Measurements from ENCODE around the gene SNAI1. TPM values are rescaled to one million over a fixed set of nuclear protein-coding genes. Genes with fewer than 3 reads are reported as not detected.
A peak's percentile ranks its signal among the peaks of the same experiment; 100 is the strongest.

The SNAI1 gene
- total RNA-seq = under 1 TPM; 0.40 to 0.75 TPM

GRCh38 chr20:49982346-49983122, at the start of gene SNAI1:
SNAI1 (plus strand) TSS chr20:49982980; CDS start chr20:49983060, 80 bp downstream.
- DNase-seq (peak; percentile 84), ATAC-seq (ENCODE audit: low read depth) (peak; percentile 89)
- H3K27me3 Mint-ChIP-seq = peaks cover 13% of the 10 kb centered on the region
- H3K9me3 Mint-ChIP-seq = no peaks in the 10 kb centered on the region
- H3K36me3 Mint-ChIP-seq = no peaks in the 10 kb centered on the region
- POLR2A ChIA-PET = interaction anchor here (1.3 kb wide), 1 partner anchor 89 kb away, joined by 11 read pairs; no protein-coding TSS in a partner anchor
- peak within 1 kb of the TSS; percentile 63 for H3K4me3 Mint-ChIP-seq
- H3K27ac Mint-ChIP-seq = peak within 1 kb of the TSS; percentile 25
- H3K4me1 Mint-ChIP-seq = peaks cover 21% of the 10 kb centered on the region

GRCh38 chr20:49935746-49936152, 47.0 kb upstream of the SNAI1 start:
- Mint-ChIP-seq H3K27ac (peak overlapping the region; percentile 71), H3K4me3 (peak overlapping the region; percentile 95), H3K36me3 (peaks cover 7% of the 10 kb centered on the region), H3K4me1 (peaks cover 26% of the 10 kb centered on the region), H3K27me3 (no peaks in the 10 kb centered on the region), H3K9me3 (no peaks in the 10 kb centered on the region)
- POLR2A ChIA-PET = interaction anchor here (0.6 to 4.0 kb wide), 5 partner anchors 15 to 63 kb away, joined by 3 to 32 read pairs (median 4); partner anchors contain the start of gene SPATA2
- no peak for ATAC-seq (ENCODE audit: low read depth)
- DNase-seq = no peak

GRCh38 chr20:49936153-49937026, 46.4 kb upstream of the SNAI1 start, which contains the start of gene RNF114:
RNF114 (plus strand) TSS chr20:49936397; CDS start chr20:49936413, 16 bp downstream.
- Mint-ChIP-seq H3K4me1 (peaks cover 26% of the 10 kb centered on the region), H3K27me3 (no peaks in the 10 kb centered on the region), H3K4me3 (peak within 1 kb of the TSS; percentile 95), H3K9me3 (no peaks in the 10 kb centered on the region), H3K36me3 (peaks cover 7% of the 10 kb centered on the region), H3K27ac (peak within 1 kb of the TSS; percentile 94)
- POLR2A ChIA-PET = interaction anchor here (0.6 to 4.0 kb wide), 8 partner anchors 16 to 1844 kb away, joined by 3 to 32 read pairs (median 4); partner anchors contain the start of gene SPATA2
- DNase-seq = peak; percentile 93
- ATAC-seq (ENCODE audit: low read depth) = peak; percentile 83

GRCh38 chr20:49937027-49937929, 45.5 kb upstream of the SNAI1 start:
- Mint-ChIP-seq H3K27me3 (no peaks in the 10 kb centered on the region), H3K36me3 (peaks cover 9% of the 10 kb centered on the region), H3K4me1 (peaks cover 26% of the 10 kb centered on the region), H3K4me3 (peak overlapping the region; percentile 95), H3K27ac (peak overlapping the region; percentile 94), H3K9me3 (no peaks in the 10 kb centered on the region)
- POLR2A ChIA-PET = interaction anchor here (0.6 to 4.0 kb wide), 4 partner anchors 21 to 1845 kb away, joined by 3 to 32 read pairs (median 4); partner anchors contain the start of gene SPATA2
- peak; percentile 13 for ATAC-seq (ENCODE audit: low read depth)
- DNase-seq = no peak

GRCh38 chr20:49938173-49939163, 44.3 kb upstream of the SNAI1 start:
- no peak for DNase-seq
- POLR2A ChIA-PET = interaction anchor here (0.6 to 4.0 kb wide), 3 partner anchors 23 to 289 kb away, joined by 3 to 32 read pairs (median 3); partner anchors contain the start of gene SPATA2
- Mint-ChIP-seq H3K9me3 (no peaks in the 10 kb centered on the region), H3K4me3 (peak overlapping the region; percentile 95), H3K36me3 (peaks cover 11% of the 10 kb centered on the region), H3K27me3 (no peaks in the 10 kb centered on the region), H3K4me1 (peaks cover 26% of the 10 kb centered on the region), H3K27ac (peak overlapping the region; percentile 47)
- ATAC-seq (ENCODE audit: low read depth) = no peak

GRCh38 chr20:49941456-49941855, 41.3 kb upstream of the SNAI1 start:
- no peaks in the 10 kb centered on the region for H3K9me3 Mint-ChIP-seq
- H3K4me1 Mint-ChIP-seq = peaks cover 26% of the 10 kb centered on the region
- peaks cover 17% of the 10 kb centered on the region for H3K36me3 Mint-ChIP-seq
- POLR2A ChIA-PET = interaction anchor here (0.9 kb wide), 1 partner anchor 10 kb away, joined by 4 read pairs; no protein-coding TSS in a partner anchor
- H3K27ac Mint-ChIP-seq = peak overlapping the region; percentile 30
- ATAC-seq (ENCODE audit: low read depth) = no peak
- no peaks in the 10 kb centered on the region for H3K27me3 Mint-ChIP-seq
- no peak overlapping the region for H3K4me3 Mint-ChIP-seq
- DNase-seq = no peak

GRCh38 chr20:49942303-49942702, 40.5 kb upstream of the SNAI1 start:
- Mint-ChIP-seq H3K36me3 (peaks cover 19% of the 10 kb centered on the region), H3K4me1 (peaks cover 24% of the 10 kb centered on the region), H3K27me3 (no peaks in the 10 kb centered on the region), H3K27ac (no peak overlapping the region), H3K9me3 (no peaks in the 10 kb centered on the region), H3K4me3 (no peak overlapping the region)
- ATAC-seq (ENCODE audit: low read depth) = no peak
- no peak for DNase-seq
- POLR2A ChIA-PET = no interaction called here

- Mint-ChIP-seq H3K4me1 (peaks cover 19% of the 10 kb centered on the region), H3K4me3 (no peak overlapping the region), H3K27ac (peak overlapping the region; percentile 12), H3K36me3 (peaks cover 22% of the 10 kb centered on the region), H3K9me3 (no peaks in the 10 kb centered on the region), H3K27me3 (no peaks in the 10 kb centered on the region)
- POLR2A ChIA-PET = interaction anchor here (0.6 to 0.7 kb wide), 2 partner anchors 11 to 608 kb away, joined by 3 to 7 read pairs; no protein-coding TSS in a partner anchor
- DNase-seq (no peak), ATAC-seq (ENCODE audit: low read depth) (no peak)
Measured at GRCh38 chr20:49942942-49943341, 39.8 kb upstream of the SNAI1 start.

- no peak for DNase-seq
- Mint-ChIP-seq H3K27ac (no peak overlapping the region), H3K27me3 (no peaks in the 10 kb centered on the region), H3K36me3 (peaks cover 34% of the 10 kb centered on the region), H3K9me3 (no peaks in the 10 kb centered on the region), H3K4me3 (no peak overlapping the region), H3K4me1 (peaks cover 6% of the 10 kb centered on the region)
- no peak for ATAC-seq (ENCODE audit: low read depth)
- POLR2A ChIA-PET = no interaction called here
Measured at GRCh38 chr20:49945306-49945700, 37.5 kb upstream of the SNAI1 start.

- H3K36me3 Mint-ChIP-seq = peaks cover 34% of the 10 kb centered on the region
- no peaks in the 10 kb centered on the region for H3K27me3 Mint-ChIP-seq
- POLR2A ChIA-PET = no interaction called here
- DNase-seq (no peak), ATAC-seq (ENCODE audit: low read depth) (no peak)
- H3K27ac Mint-ChIP-seq = no peak overlapping the region
- H3K9me3 Mint-ChIP-seq = no peaks in the 10 kb centered on the region
- H3K4me1 Mint-ChIP-seq = peaks cover 6% of the 10 kb centered on the region
- H3K4me3 Mint-ChIP-seq = no peak overlapping the region
Measured at GRCh38 chr20:49945701-49946477, 36.9 kb upstream of the SNAI1 start.

- DNase-seq (no peak), ATAC-seq (ENCODE audit: low read depth) (no peak)
- Mint-ChIP-seq H3K9me3 (no peaks in the 10 kb centered on the region), H3K27ac (no peak overlapping the region), H3K36me3 (peaks cover 35% of the 10 kb centered on the region), H3K4me3 (no peak overlapping the region), H3K27me3 (no peaks in the 10 kb centered on the region), H3K4me1 (peaks cover 6% of the 10 kb centered on the region)
- POLR2A ChIA-PET = interaction anchor here (0.7 kb wide), 1 partner anchor 31 kb away, joined by 5 read pairs; no protein-coding TSS in a partner anchor
Measured at GRCh38 chr20:49948178-49948577, 34.6 kb upstream of the SNAI1 start.

Data from activated naive CD8-positive, alpha-beta T cell treated with anti-CD3 and anti-CD28 coated beads, Interleukin-2, amount 10 ng/mL, durations not matched to agents 7 days and 5 days (primary cell).